Prostate gland (tissue), 2 donors: ENCODE data around the gene THUMPD1. TPM values are rescaled to one million over a fixed set of nuclear protein-coding genes. Genes with fewer than 3 reads are reported as not detected.

Source experiments
- DNase-seq: peaks from one replicate; pipeline ENCODE4 v3.0.0-alpha.2; 2019; ENCODE audit warnings: low spot score
- H3K27ac ChIP-seq, 2 donors: fragments of 200-600 bp; sonication (generic); 2 replicates each; pipeline ENCODE4 v1.5.1; 2017 to 2019
- H3K27me3 ChIP-seq: fragments of 200-600 bp; sonication (generic); replicated peaks from 2 replicates; pipeline ENCODE4 v1.5.1; 2019; ENCODE audit not compliant: insufficient read depth
- H3K36me3 ChIP-seq, 2 donors: fragments of 200-600 bp; sonication (generic); 1 replicate in 1 of 2; 2 replicates in 1 of 2; pipeline versions ENCODE4 v1.5.1 to v1.8.1; 2017 to 2019
- H3K4me1 ChIP-seq: fragments of 200-600 bp; sonication (generic); replicated peaks from 2 replicates; pipeline ENCODE4 v1.5.1; 2019
- H3K4me3 ChIP-seq, 2 donors: fragments of 200-600 bp; sonication (generic); 2 replicates each; pipeline ENCODE4 v1.5.1; 2017 to 2019
- H3K9me3 ChIP-seq: fragments of 200-600 bp; sonication (generic); 2 replicates; pipeline ENCODE4 v1.5.1; 2017
- CTCF ChIP-seq, 4 experiments: fragments of 200-600 bp in 2 of 4; fragments of 450-650 bp in 2 of 4; sonication (generic) in 2 of 4; IDR thresholded peaks; 1 replicate in 3 of 4; 2 replicates in 1 of 4; pipeline ENCODE4 v1.5.1; 2016 to 2019; ENCODE audit warnings: antibody characterized with exemption in 4 of 4, mild to moderate bottlenecking in 2 of 4, moderate library complexity in 2 of 4
- POLR2A ChIP-seq: fragments of 450-650 bp; IDR thresholded peaks from one replicate; pipeline ENCODE4 v1.6.1; 2016; ENCODE audit warnings: antibody characterized with exemption, mild to moderate bottlenecking
- POLR2AphosphoS5 ChIP-seq: sonication (generic); formaldehyde crosslinking; IDR thresholded peaks from one replicate; pipeline ENCODE4 v1.6.1; 2017; ENCODE audit warnings: antibody characterized with exemption
- WGBS: methylation state at CpG from one replicate; pipeline ENCODE4 v1.1.5; 2018; 5-methylcytosine and 5-hydroxymethylcytosine counted together
- intact Hi-C: fragments of 100-400 bp; cut with DNase I; formaldehyde crosslinking; loops from one replicate; pipeline ENCODE4 v1.14.2; 2022
- small RNA-seq, 2 donors: library from RNA; depleted of rRNA; stranded (forward); fragments of <200 nt; gene quantifications; one replicate each; pipeline ENCODE3, GENCODE V24; 2016
- total RNA-seq, 2 donors: library from RNA; depleted of rRNA; stranded (reverse); fragments of >200 nt; gene quantifications; one replicate each; pipeline ENCODE4 v1.1.0, GENCODE V29; 2016

The THUMPD1 gene
- total RNA-seq, 2 donors from 2014 or later, result 107 to 167 TPM

DNA sequence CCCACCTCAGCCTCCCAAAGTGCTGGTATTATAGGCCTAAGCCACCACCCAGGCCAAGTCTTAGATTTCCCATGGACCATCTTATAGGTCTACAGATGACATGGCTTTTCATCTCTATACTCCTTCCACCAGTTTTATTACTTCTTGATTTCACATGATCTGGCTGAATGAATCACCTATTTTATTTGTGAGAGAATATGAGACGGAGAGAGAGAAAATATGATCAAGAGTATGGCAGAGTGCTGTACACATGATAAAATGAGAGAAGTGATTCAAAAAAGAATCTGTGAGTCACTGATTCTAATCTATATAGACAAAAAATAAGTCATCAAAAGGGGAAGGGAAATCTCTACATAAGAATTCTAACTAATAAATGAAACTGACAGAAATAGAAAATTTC lies 57.8 kb downstream of the THUMPD1 start:
- Histone ChIP-seq H3K27ac (no peak overlapping the region), H3K4me1 (no peaks in the 10 kb centered on the region), H3K9me3 (no peaks in the 10 kb centered on the region), H3K36me3 (no peaks in the 10 kb centered on the region), H3K4me3 (no peak overlapping the region), H3K27me3 (no peaks in the 10 kb centered on the region)
- intact Hi-C loops, result no loop called here
- 64% methylated on average over 1 of the region's 1 CpG for WGBS
- no peak for DNase-seq
- TF ChIP-seq POLR2A (no peak), CTCF (IDR thresholded peaks at IDR 0.05) (no peak), POLR2AphosphoS5 (no peak)

Small RNAs within 50 kb of the gene (small RNA-seq; reads per million reads assigned to genes)
- gene RNU6-944P, result 0 reads per million in 2 donors

Other genes starting within 250 kb of the THUMPD1 start
- gene ACSM2B, start 165.5 kb downstream of the THUMPD1 start, total RNA-seq, result not detected
- gene ACSM1, start 44.1 kb downstream of the THUMPD1 start, total RNA-seq, result 10 to 100 TPM in 1 of 2 donors, 1 to 10 TPM in 1; 7.7 to 24.6 TPM
- gene ACSM3, start 22.2 kb upstream of the THUMPD1 start, total RNA-seq, result 10 to 100 TPM; 65.9 to 99.6 TPM
- 10 to 100 TPM; 31.6 to 35.2 TPM for gene ERI2, start 64.7 kb upstream of the THUMPD1 start, total RNA-seq
- 10 to 100 TPM; 12.1 to 67.1 TPM for gene REXO5, start 64.7 kb upstream of the THUMPD1 start, total RNA-seq
- 10 to 100 TPM in 1 of 2 donors, 1 to 10 TPM in 1; 7.2 to 16.5 TPM for gene DCUN1D3, start 158.5 kb upstream of the THUMPD1 start, total RNA-seq
- gene LYRM1, start 159.0 kb upstream of the THUMPD1 start, total RNA-seq, result 10 to 100 TPM; 26.1 to 64.5 TPM